Esophagus muscularis mucosa (tissue), 4 donors: ENCODE measurements around the gene LDLRAD3. TPM values are rescaled to one million over a fixed set of nuclear protein-coding genes. Genes with fewer than 3 reads are reported as not detected.
A peak's percentile ranks its signal among the peaks of the same experiment; 100 is the strongest.

ENCODE experiments used
- DNase-seq: peaks from one replicate; pipeline ENCODE4 v3.0.0-alpha.2; 2017; ENCODE audit errors: extremely low spot score
- H3K27ac ChIP-seq, 4 donors: fragments of 200-600 bp; sonication (generic); replicated peaks in 1 of 4; 1 replicate in 3 of 4; 2 replicates in 1 of 4; pipeline ENCODE4 v1.5.1; 2016 to 2019; ENCODE audit warnings: mild to moderate bottlenecking in 1 of 4
- H3K27me3 ChIP-seq, 4 donors: fragments of 200-600 bp; sonication (generic); one replicate each; pipeline versions ENCODE4 v1.5.1 to v1.6.0; 2016 to 2019
- H3K36me3 ChIP-seq, 4 donors: fragments of 200-600 bp; sonication (generic); one replicate each; pipeline ENCODE4 v1.5.1; 2016 to 2019
- H3K4me1 ChIP-seq, 4 donors: fragments of 200-600 bp; sonication (generic); one replicate each; pipeline ENCODE4 v1.5.1; 2016 to 2019
- H3K4me3 ChIP-seq, 4 donors: fragments of 200-600 bp; sonication (generic); 1 replicate in 2 of 4; 2 replicates in 2 of 4; pipeline ENCODE4 v1.5.1; 2016 to 2019; ENCODE audit warnings: mild to moderate bottlenecking in 4 of 4, moderate library complexity in 1 of 4
- H3K9me3 ChIP-seq, 4 donors: fragments of 200-600 bp; sonication (generic); 1 replicate in 3 of 4; 2 replicates in 1 of 4; pipeline ENCODE4 v1.5.1; 2016 to 2019
- CTCF ChIP-seq, 3 experiments: fragments of 200-600 bp in 2 of 3; fragments of 450-650 bp in 1 of 3; sonication (generic) in 2 of 3; IDR thresholded peaks; one replicate each; pipeline ENCODE4 v1.5.1; 2017 to 2019; ENCODE audit warnings: antibody characterized with exemption in 3 of 3, mild to moderate bottlenecking in 2 of 3, moderate library complexity in 1 of 3
- EP300 ChIP-seq: sonication (generic); formaldehyde crosslinking; IDR thresholded peaks from one replicate; pipeline ENCODE4 v1.6.1; 2017; ENCODE audit warnings: antibody characterized with exemption
- POLR2A ChIP-seq: fragments of 450-650 bp; IDR thresholded peaks from one replicate; pipeline ENCODE4 v1.6.1; 2017; ENCODE audit warnings: antibody characterized with exemption, moderate library complexity, mild to moderate bottlenecking, low read depth
- POLR2AphosphoS5 ChIP-seq, 2 donors: sonication (generic); formaldehyde crosslinking; IDR thresholded peaks; one replicate each; pipeline ENCODE4 v1.6.1; 2017; ENCODE audit warnings: antibody characterized with exemption in 2 of 2
- WGBS: methylation state at CpG from one replicate; pipeline ENCODE4 v1.1.5; 2018; 5-methylcytosine and 5-hydroxymethylcytosine counted together
- intact Hi-C: fragments of 100-400 bp; cut with DNase I; formaldehyde crosslinking; loops from one replicate; pipeline ENCODE4 v1.15.1; 2023
- total RNA-seq, 4 donors: library from RNA; depleted of rRNA; stranded (reverse); fragments of >200 nt; gene quantifications; one replicate each; pipeline versions ENCODE4 v1.1.0 to v1.2.1, GENCODE V29; 2016

Gene LDLRAD3
- total RNA-seq, 4 donors from 2014 or later, result 6.8 to 8.7 (median 8.2) TPM

- 92% methylated on average over 1 of the region's 1 CpG for WGBS
- no peak for DNase-seq
- Histone ChIP-seq H3K9me3 (peaks cover 0 to 5% (median 0%) of the 10 kb centered on the region in 4 donors), H3K4me1 (peaks cover 0 to 9% (median 3%) of the 10 kb centered on the region in 4 donors), H3K4me3 (no peak overlapping the region), H3K27ac (no peak overlapping the region), H3K27me3 (no peaks in the 10 kb centered on the region), H3K36me3 (no peaks in the 10 kb centered on the region)
- TF ChIP-seq EP300 (no peak), POLR2AphosphoS5 (IDR thresholded peaks at IDR 0.05) (no peak), CTCF (IDR thresholded peaks at IDR 0.05) (no peak), POLR2A (no peak)
- intact Hi-C loops, result no loop called here
These were observed 110.8 kb downstream of the LDLRAD3 start for GRCh38 chr11:36054628-36055027.

- 95% methylated on average over 8 of the region's 8 CpGs for WGBS
- no peaks in the 10 kb centered on the region for H3K27me3 ChIP-seq
- peaks cover 0 to 9% (median 3%) of the 10 kb centered on the region in 4 donors for H3K4me1 ChIP-seq
- no peak for DNase-seq
- peaks cover 0 to 9% (median 0%) of the 10 kb centered on the region in 4 donors for H3K9me3 ChIP-seq
- TF ChIP-seq POLR2A (no peak), POLR2AphosphoS5 (IDR thresholded peaks at IDR 0.05) (no peak), EP300 (no peak), CTCF (IDR thresholded peaks at IDR 0.05) (peak in 1 of 3 experiments; percentile 30)
- H3K36me3 ChIP-seq, result no peaks in the 10 kb centered on the region
- intact Hi-C loops, result no loop called here
- no peak overlapping the region for H3K4me3 ChIP-seq
- no peak overlapping the region for H3K27ac ChIP-seq
These were observed 112.4 kb downstream of the LDLRAD3 start for GRCh38 chr11:36056160-36056751.

GRCh38 chr11:36057379-36058042, 113.6 kb downstream of the LDLRAD3 start:
- no peak overlapping the region for H3K4me3 ChIP-seq
- H3K36me3 ChIP-seq, result no peaks in the 10 kb centered on the region
- 75% methylated on average over 9 of the region's 9 CpGs for WGBS
- intact Hi-C loops, result no loop called here
- TF ChIP-seq POLR2AphosphoS5 (IDR thresholded peaks at IDR 0.05), result peak; percentile 39 to 42
- TF ChIP-seq POLR2A, result no peak
- H3K9me3 ChIP-seq, result peaks cover 0 to 9% (median 0%) of the 10 kb centered on the region in 4 donors
- peak overlapping the region in 3 of 4 donors; percentile 17 to 68 (median 45) for H3K27ac ChIP-seq
- peaks cover 0 to 9% (median 3%) of the 10 kb centered on the region in 4 donors for H3K4me1 ChIP-seq
- H3K27me3 ChIP-seq, result no peaks in the 10 kb centered on the region
- no peak for DNase-seq

GRCh38 chr11:36059660-36060059, 115.8 kb downstream of the LDLRAD3 start:
- Histone ChIP-seq H3K4me1 (peaks cover 0 to 9% (median 3%) of the 10 kb centered on the region in 4 donors), H3K4me3 (no peak overlapping the region), H3K36me3 (no peaks in the 10 kb centered on the region), H3K9me3 (peaks cover 0 to 9% (median 0%) of the 10 kb centered on the region in 4 donors), H3K27ac (no peak overlapping the region), H3K27me3 (no peaks in the 10 kb centered on the region)
- WGBS, result 95% methylated on average over 4 of the region's 4 CpGs
- DNase-seq, result no peak
- TF ChIP-seq POLR2AphosphoS5 (IDR thresholded peaks at IDR 0.05) (no peak), EP300 (no peak), POLR2A (no peak), CTCF (IDR thresholded peaks at IDR 0.05) (no peak)
- intact Hi-C loops, result no loop called here

GRCh38 chr11:36060926-36061325, 117.1 kb downstream of the LDLRAD3 start:
- Histone ChIP-seq H3K4me1 (peaks cover 0 to 9% (median 3%) of the 10 kb centered on the region in 4 donors), H3K4me3 (no peak overlapping the region), H3K36me3 (no peaks in the 10 kb centered on the region), H3K9me3 (peaks cover 0 to 9% (median 0%) of the 10 kb centered on the region in 4 donors), H3K27ac (no peak overlapping the region), H3K27me3 (no peaks in the 10 kb centered on the region)
- 75% methylated on average over 7 of the region's 7 CpGs for WGBS
- TF ChIP-seq POLR2AphosphoS5 (IDR thresholded peaks at IDR 0.05) (no peak), CTCF (IDR thresholded peaks at IDR 0.05) (no peak), POLR2A (no peak), EP300 (no peak)
- no peak for DNase-seq
- intact Hi-C loops, result no loop called here
